Measurements from ENCODE around the gene VWA8.

DNA sequence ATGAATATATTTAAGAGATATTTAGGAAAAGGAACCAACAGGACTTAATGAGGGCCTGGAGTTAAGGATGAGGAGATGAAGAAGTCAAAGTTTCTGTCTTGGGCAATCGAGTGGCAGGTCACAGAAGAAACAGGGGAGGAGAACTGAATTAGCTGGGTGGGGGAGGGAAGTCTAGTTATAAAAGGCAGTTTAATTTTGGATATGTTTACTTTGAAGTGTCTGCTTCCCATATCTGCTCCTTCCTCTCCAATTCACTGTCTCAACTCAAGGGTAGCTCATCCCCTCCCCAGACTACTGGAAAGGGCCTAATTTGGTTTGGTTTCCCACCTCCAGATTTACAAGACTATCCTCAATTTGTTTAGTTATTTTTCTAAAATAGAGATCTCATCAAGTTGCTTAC is 195.9 kb downstream of the VWA8 start:
- TF ChIP-seq, protein P1, sequence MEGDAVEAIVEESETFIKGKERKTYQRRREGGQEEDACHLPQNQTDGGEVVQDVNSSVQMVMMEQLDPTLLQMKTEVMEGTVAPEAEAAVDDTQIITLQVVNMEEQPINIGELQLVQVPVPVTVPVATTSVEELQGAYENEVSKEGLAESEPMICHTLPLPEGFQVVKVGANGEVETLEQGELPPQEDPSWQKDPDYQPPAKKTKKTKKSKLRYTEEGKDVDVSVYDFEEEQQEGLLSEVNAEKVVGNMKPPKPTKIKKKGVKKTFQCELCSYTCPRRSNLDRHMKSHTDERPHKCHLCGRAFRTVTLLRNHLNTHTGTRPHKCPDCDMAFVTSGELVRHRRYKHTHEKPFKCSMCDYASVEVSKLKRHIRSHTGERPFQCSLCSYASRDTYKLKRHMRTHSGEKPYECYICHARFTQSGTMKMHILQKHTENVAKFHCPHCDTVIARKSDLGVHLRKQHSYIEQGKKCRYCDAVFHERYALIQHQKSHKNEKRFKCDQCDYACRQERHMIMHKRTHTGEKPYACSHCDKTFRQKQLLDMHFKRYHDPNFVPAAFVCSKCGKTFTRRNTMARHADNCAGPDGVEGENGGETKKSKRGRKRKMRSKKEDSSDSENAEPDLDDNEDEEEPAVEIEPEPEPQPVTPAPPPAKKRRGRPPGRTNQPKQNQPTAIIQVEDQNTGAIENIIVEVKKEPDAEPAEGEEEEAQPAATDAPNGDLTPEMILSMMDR (IDR thresholded peaks at IDR 0.05) = no peak
- no peak for TF ChIP-seq POLR2A (IDR thresholded peaks at IDR 0.05)
- no peak for TF ChIP-seq EP300 (IDR thresholded peaks at IDR 0.05)
